ENCODE data around the gene NTSR1.

DNA sequence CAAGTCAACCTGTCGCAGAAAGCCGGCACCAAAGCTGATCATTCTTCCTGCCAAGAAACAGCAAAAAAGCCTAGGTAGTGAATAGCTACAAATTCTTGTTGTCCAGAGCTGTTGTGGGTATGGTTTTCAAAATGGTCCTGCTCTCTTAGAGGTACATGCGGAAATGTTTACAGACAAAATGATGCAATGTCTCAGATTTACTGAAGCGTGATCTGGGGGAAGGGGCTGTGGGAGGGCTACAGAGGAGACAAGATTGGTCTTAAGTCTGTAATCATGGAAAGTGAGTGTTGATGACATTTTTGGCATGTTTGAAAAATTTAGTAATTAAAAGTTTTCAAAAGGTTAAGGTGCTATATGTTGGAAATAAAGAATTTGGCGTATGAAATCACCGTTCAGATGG lies 6.2 kb downstream of the NTSR1 start:
- TF ChIP-seq, protein P1, sequence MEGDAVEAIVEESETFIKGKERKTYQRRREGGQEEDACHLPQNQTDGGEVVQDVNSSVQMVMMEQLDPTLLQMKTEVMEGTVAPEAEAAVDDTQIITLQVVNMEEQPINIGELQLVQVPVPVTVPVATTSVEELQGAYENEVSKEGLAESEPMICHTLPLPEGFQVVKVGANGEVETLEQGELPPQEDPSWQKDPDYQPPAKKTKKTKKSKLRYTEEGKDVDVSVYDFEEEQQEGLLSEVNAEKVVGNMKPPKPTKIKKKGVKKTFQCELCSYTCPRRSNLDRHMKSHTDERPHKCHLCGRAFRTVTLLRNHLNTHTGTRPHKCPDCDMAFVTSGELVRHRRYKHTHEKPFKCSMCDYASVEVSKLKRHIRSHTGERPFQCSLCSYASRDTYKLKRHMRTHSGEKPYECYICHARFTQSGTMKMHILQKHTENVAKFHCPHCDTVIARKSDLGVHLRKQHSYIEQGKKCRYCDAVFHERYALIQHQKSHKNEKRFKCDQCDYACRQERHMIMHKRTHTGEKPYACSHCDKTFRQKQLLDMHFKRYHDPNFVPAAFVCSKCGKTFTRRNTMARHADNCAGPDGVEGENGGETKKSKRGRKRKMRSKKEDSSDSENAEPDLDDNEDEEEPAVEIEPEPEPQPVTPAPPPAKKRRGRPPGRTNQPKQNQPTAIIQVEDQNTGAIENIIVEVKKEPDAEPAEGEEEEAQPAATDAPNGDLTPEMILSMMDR (IDR thresholded peaks at IDR 0.05), result no peak
- TF ChIP-seq POLR2A (IDR thresholded peaks at IDR 0.05), result no peak

Data from testis (tissue), 2 donors.